Pancreas (tissue), 10 donors: Measurements from ENCODE around the gene WRAP73. TPM values are rescaled to one million over a fixed set of nuclear protein-coding genes. Genes with fewer than 3 reads are reported as not detected.
A peak's percentile ranks its signal among the peaks of the same experiment; 100 is the strongest.

ENCODE experiments used
- ATAC-seq, 4 donors: fragments of 200-7000 bp; cut with Tn5 transposase; one replicate each; pipeline versions ENCODE4 v1.8.0 to v1.9.1; 2020; ENCODE audit warnings: mild to moderate bottlenecking in 4 of 4, moderate library complexity in 4 of 4
- DNase-seq, 6 donors: peaks; one replicate each; pipeline ENCODE4 v3.0.0-alpha.2; 2020
- FAIRE-seq: peaks from 2 replicates; lab custom pipeline; 2012; peaks lifted over from hg19 to GRCh38; lab: Jason Lieb, UNC
- H3K27ac ChIP-seq, 4 donors: fragments of 200-600 bp; sonication (generic); 1 replicate in 3 of 4; 2 replicates in 1 of 4; pipeline versions ENCODE4 v1.5.0 to v1.8.0; 2020
- H3K27me3 ChIP-seq, 4 donors: fragments of 200-600 bp; one replicate each; pipeline ENCODE4 v1.8.0; 2021
- H3K36me3 ChIP-seq, 3 donors: fragments of 200-600 bp; sonication (generic) in 1 of 3; one replicate each; pipeline versions ENCODE4 v1.5.0 to v1.8.0; 2020 to 2021
- H3K4me1 ChIP-seq, 3 donors: fragments of 200-600 bp; one replicate each; pipeline ENCODE4 v1.8.0; 2021
- H3K4me3 ChIP-seq, 4 donors: fragments of 200-600 bp; sonication (generic) in 2 of 4; one replicate each; pipeline versions ENCODE4 v1.5.0 to v1.8.0; 2020 to 2021
- H3K9me3 ChIP-seq, 4 donors: fragments of 200-600 bp; one replicate each; pipeline ENCODE4 v1.8.0; 2021
- WGBS, 2 donors: extraction: QIAGEN DNeasy Blood & Tissue Kit; methylation state at CpG; one replicate each; pipeline ENCODE4 v1.1.7; 2013; 5-methylcytosine and 5-hydroxymethylcytosine counted together
- intact Hi-C, 3 donors: fragments of 100-400 bp; cut with DNase I; formaldehyde crosslinking; loops; one replicate each; pipeline versions ENCODE4 v1.11.1 to v1.14.2; 2022
- polyA plus RNA-seq, 2 donors: library from polyadenylated mRNA; stranded (reverse); fragments of 200-250 nt; gene quantifications; one replicate each; pipeline ENCODE4 v1.2.3, GENCODE V29; 2013
- total RNA-seq, 6 donors: library from RNA; stranded (reverse); fragmentation: NEBNext Ultra II Directional in 4 of 6; extraction: Animal tissue kit (Norgen Biotek cat#: 25700) in 4 of 6; gene quantifications; one replicate each; pipeline versions ENCODE4 v1.2.1 to v1.2.4, GENCODE V29; 2021 to 2023
- TF ChIP-seq, protein P1 (sequence below), 4 donors: fragments of 200-600 bp; sonication (generic) in 3 of 4; IDR thresholded peaks; one replicate each; pipeline versions ENCODE4 v1.5.0 to v1.8.0; 2021; ENCODE audit warnings: antibody characterized with exemption in 4 of 4
- donor health status: healthy with polysubstance abuse.
- donor health status: DM: no; HTN: no; CAD: no; lungs with moderate emphysema.
- donor health status: DM: no; HTN: no; CAD: no.
- donor health status: control.
- donor health status: control.
- donor health status: Bipolar disorder and iron deficiency.
- donor health status: DM: yes; HTN: yes; CAD: no.
- donor health status: DM: no; HTN: no; CAD: no.
- donor health status: DM: no; HTN: no; CAD: no.
- donor health status: DM: yes; HTN: yes; CAD: no.

WRAP73 gene
- total and polyA plus RNA-seq, 8 donors, result 6.7 to 26.2 (median 10.3) TPM

DNA sequence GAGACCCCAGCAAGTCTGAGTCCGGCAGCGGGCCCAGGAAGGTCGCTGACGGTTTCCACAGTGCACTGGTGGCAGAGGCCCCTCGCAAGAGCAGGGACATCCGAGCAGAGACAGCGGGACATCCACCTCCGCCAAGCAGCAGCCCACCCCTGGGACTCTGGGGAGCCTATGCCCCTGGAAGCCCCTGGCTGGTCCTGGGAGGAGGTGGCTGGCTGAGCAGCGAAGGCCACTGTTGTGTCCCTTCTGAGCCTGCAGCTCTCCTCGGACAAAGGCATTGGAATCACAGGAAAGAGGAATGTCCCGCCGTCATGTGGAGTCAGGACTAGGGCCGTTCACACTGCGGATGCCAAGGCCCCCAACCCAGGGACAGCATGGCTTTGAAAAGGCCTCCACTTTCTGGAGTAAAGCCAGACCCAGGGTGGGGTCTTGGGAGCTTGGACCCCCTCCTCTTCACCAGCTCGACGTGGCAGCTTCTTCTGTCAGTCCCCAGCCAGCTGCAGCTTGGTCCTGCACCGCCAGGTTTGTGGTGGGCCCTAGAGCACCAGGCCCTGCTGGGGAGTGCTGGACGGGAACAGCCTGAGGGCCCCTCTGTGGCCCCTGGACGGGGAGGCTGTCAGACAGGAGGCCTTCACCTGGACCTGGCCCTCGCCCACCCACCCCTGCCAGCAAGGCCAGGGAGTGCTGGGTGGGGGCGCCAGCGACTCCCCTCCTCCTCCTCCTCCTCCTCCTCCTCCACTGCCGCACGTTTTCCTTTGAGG lies 40.0 kb downstream of the WRAP73 start:
- Histone ChIP-seq H3K27me3 (peaks cover 0 to 8% (median 0%) of the 10 kb centered on the region in 4 donors), H3K4me1 (peaks cover 6 to 10% (median 6%) of the 10 kb centered on the region in 3 donors), H3K27ac (no peak overlapping the region), H3K4me3 (no peak overlapping the region), H3K9me3 (no peaks in the 10 kb centered on the region), H3K36me3 (no peaks in the 10 kb centered on the region)
- 52 to 69% methylated on average over 20 to 24 of the region's 24 CpGs for WGBS, 2 donors
- FAIRE-seq (no peak), DNase-seq (peak in 1 of 6 donors; percentile 68), ATAC-seq (no peak)
- intact Hi-C loops, result no loop called here
- TF ChIP-seq, protein P1, sequence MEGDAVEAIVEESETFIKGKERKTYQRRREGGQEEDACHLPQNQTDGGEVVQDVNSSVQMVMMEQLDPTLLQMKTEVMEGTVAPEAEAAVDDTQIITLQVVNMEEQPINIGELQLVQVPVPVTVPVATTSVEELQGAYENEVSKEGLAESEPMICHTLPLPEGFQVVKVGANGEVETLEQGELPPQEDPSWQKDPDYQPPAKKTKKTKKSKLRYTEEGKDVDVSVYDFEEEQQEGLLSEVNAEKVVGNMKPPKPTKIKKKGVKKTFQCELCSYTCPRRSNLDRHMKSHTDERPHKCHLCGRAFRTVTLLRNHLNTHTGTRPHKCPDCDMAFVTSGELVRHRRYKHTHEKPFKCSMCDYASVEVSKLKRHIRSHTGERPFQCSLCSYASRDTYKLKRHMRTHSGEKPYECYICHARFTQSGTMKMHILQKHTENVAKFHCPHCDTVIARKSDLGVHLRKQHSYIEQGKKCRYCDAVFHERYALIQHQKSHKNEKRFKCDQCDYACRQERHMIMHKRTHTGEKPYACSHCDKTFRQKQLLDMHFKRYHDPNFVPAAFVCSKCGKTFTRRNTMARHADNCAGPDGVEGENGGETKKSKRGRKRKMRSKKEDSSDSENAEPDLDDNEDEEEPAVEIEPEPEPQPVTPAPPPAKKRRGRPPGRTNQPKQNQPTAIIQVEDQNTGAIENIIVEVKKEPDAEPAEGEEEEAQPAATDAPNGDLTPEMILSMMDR (IDR thresholded peaks at IDR 0.05), result no peak

DNA sequence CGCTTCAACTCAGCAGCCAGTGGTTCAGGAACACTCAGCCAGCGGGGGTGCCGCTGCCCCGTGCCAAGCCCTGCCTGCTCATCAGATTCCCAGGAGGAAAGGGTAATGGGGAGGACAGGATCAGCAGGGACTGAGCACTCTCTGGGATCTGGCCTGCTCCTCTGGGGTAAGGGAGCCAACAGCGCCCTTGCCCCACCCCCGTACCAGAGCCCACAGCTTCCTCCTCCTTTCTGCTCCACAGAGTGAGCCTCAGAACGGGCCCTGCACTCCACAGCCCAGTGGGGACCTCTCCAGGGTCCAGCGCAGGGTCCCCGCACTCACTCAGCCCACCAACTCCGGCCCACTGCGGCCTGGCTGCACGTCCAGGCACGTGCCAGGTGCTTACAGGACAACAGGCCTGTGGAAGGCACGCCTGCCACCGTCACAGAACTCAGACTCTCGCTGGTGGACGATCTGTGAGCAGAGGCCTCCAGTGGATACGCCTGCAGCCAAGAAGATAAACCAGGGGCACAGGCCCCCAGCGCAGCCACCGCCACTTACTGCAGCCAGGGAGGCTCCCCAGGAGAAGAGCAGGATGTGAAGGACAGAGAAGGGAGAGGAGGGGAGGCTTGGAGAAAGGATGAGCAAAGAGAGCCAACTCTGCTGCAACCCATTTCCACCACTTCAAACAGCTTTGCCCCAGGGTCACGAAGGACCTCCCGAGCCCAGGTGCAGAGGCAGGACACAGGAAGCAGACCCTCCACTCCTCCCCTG lies 40.7 kb downstream of the WRAP73 start:
- no peak for FAIRE-seq
- no peak for ATAC-seq
- Histone ChIP-seq H3K27me3 (peaks cover 0 to 8% (median 0%) of the 10 kb centered on the region in 4 donors), H3K9me3 (no peaks in the 10 kb centered on the region), H3K4me3 (no peak overlapping the region), H3K36me3 (no peaks in the 10 kb centered on the region), H3K27ac (no peak overlapping the region), H3K4me1 (peaks cover 6 to 10% (median 6%) of the 10 kb centered on the region in 3 donors)
- TF ChIP-seq, protein P1 (IDR thresholded peaks at IDR 0.05), result no peak
- intact Hi-C loops, result no loop called here
- WGBS, 2 donors, result 68 to 73% methylated on average over 22 of the region's 22 CpGs
- peak in 1 of 6 donors; percentile 71 for DNase-seq

DNA sequence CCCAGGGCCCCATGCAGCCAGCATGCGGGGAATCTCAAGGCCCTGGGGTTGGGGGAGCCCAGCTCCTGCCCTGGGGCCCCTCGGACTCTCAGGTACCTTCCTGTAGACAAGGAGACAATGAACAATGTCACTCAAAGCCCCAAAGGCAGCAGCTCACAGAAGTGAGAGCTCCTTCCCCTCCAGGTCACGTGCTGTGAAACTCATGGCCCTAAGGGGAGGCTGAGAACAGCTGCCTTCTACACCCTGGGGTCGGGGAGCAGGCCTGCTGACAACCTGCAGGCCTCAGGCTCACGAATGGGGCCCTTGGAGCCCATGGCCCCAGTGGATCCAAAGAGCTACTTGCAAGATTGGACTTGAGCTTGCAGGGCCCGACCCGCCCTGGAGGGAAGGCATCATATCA lies 41.7 kb downstream of the WRAP73 start:
- FAIRE-seq, result no peak
- WGBS, 2 donors, result 75 to 83% methylated on average over 7 of the region's 7 CpGs
- TF ChIP-seq, protein P1 (IDR thresholded peaks at IDR 0.05), result no peak
- Histone ChIP-seq H3K4me3 (no peak overlapping the region), H3K27me3 (peaks cover 0 to 8% (median 0%) of the 10 kb centered on the region in 4 donors), H3K27ac (no peak overlapping the region), H3K9me3 (no peaks in the 10 kb centered on the region), H3K4me1 (peaks cover 6 to 10% (median 6%) of the 10 kb centered on the region in 3 donors), H3K36me3 (no peaks in the 10 kb centered on the region)
- intact Hi-C loops, result no loop called here
- ATAC-seq, result no peak
- DNase-seq, result no peak

DNA sequence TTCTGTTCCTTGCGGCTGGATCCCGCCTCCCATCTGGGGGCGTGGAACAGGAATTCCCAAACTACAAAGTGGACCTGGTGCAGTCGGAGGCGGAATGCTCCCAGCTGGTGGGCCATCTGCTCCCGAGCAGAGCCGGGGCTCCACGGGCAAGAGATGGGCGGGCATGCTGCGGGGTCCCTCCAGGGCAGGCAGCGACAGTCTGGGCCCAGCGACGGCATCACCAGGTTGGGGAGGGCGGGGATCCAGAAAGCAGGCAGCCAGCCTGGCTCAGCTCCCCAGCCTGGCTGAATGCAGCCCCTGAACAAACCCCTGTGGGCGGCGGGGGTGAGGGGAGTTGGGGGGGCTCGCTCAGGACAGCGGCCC lies 42.2 kb downstream of the WRAP73 start:
- ATAC-seq (no peak), DNase-seq (peak in 1 of 6 donors; percentile 56), FAIRE-seq (no peak)
- H3K27me3 ChIP-seq, result peaks cover 0 to 8% (median 0%) of the 10 kb centered on the region in 4 donors
- no peak overlapping the region for H3K27ac ChIP-seq
- TF ChIP-seq, protein P1 (IDR thresholded peaks at IDR 0.05), result no peak
- intact Hi-C loops, result no loop called here
- no peak overlapping the region for H3K4me3 ChIP-seq
- 67 to 82% methylated on average over 16 to 18 of the region's 18 CpGs for WGBS, 2 donors
- H3K4me1 ChIP-seq, result peaks cover 6 to 10% (median 6%) of the 10 kb centered on the region in 3 donors
- H3K36me3 ChIP-seq, result no peaks in the 10 kb centered on the region
- no peaks in the 10 kb centered on the region for H3K9me3 ChIP-seq
